Stromal cell of bone marrow (primary cell): Measurements from ENCODE around the gene CDK16.

Experiments used
- DNase-seq: peaks from one replicate; pipeline ENCODE4 v3.0.0-alpha.2; 2012; ENCODE audit warnings: low read depth

Gene CDK16

GRCh38 chrX:47209508-47210238 is 8.8 kb upstream of the CDK16 start:
- DNase-seq = no peak

- DNase-seq = no peak
Observed at GRCh38 chrX:47210661-47211425, 7.6 kb upstream of the CDK16 start.

- DNase-seq = no peak
Observed at GRCh38 chrX:47212381-47213293, 5.8 kb upstream of the CDK16 start.

- no peak for DNase-seq
Observed at GRCh38 chrX:47214435-47215077, 3.9 kb upstream of the CDK16 start.

GRCh38 chrX:47215291-47215900 is 3.1 kb upstream of the CDK16 start:
- DNase-seq = no peak

- DNase-seq = no peak
Observed at GRCh38 chrX:47216393-47216925, 2.0 kb upstream of the CDK16 start.

GRCh38 chrX:47217121-47217851 is 1.2 kb upstream of the CDK16 start:
- no peak for DNase-seq

- peak; percentile 97 for DNase-seq
Observed at GRCh38 chrX:47217852-47218279, 615 bp upstream of the CDK16 start.

- DNase-seq = no peak
Observed at GRCh38 chrX:47218920-47219815, 687 bp downstream of the CDK16 start.

- no peak for DNase-seq
Observed at GRCh38 chrX:47221756-47222155, 3.3 kb downstream of the CDK16 start.

GRCh38 chrX:47222751-47223350 is 4.4 kb downstream of the CDK16 start:
- DNase-seq = no peak

- no peak for DNase-seq
Observed at GRCh38 chrX:47223476-47224250, 5.2 kb downstream of the CDK16 start.

GRCh38 chrX:47224266-47224895 is 5.9 kb downstream of the CDK16 start:
- DNase-seq = no peak

GRCh38 chrX:47224896-47225290 is 6.4 kb downstream of the CDK16 start:
- no peak for DNase-seq

GRCh38 chrX:47226071-47226470 is 7.6 kb downstream of the CDK16 start:
- no peak for DNase-seq

- no peak for DNase-seq
Observed at GRCh38 chrX:47226531-47227333, 8.3 kb downstream of the CDK16 start.

- DNase-seq = no peak
Observed at GRCh38 chrX:47227334-47227583, 8.8 kb downstream of the CDK16 start.
